Thyroid gland (tissue), 4 donors: ENCODE data around the gene KHDC4. TPM values are rescaled to one million over a fixed set of nuclear protein-coding genes. Genes with fewer than 3 reads are reported as not detected.
A peak's percentile ranks its signal among the peaks of the same experiment; 100 is the strongest.

ENCODE experiments used
- DNase-seq, 2 donors: peaks; one replicate each; pipeline ENCODE4 v3.0.0-alpha.2; 2019
- H3K27ac ChIP-seq, 3 donors: fragments of 200-600 bp; sonication (generic); 1 replicate in 2 of 3; 2 replicates in 1 of 3; pipeline ENCODE4 v1.5.1; 2016 to 2019; ENCODE audit warnings: mild to moderate bottlenecking in 1 of 3, moderate library complexity in 1 of 3
- H3K27me3 ChIP-seq: fragments of 200-600 bp; sonication (generic); one replicate; pipeline ENCODE4 v1.5.1; 2019
- H3K36me3 ChIP-seq, 2 donors: fragments of 200-600 bp; sonication (generic); one replicate each; pipeline ENCODE4 v1.5.1; 2016 to 2019
- H3K4me1 ChIP-seq, 2 donors: fragments of 200-600 bp; sonication (generic); one replicate each; pipeline ENCODE4 v1.5.1; 2017 to 2019
- H3K4me3 ChIP-seq, 3 donors: fragments of 200-600 bp; sonication (generic); replicated peaks in 1 of 3; 1 replicate in 2 of 3; 2 replicates in 1 of 3; pipeline ENCODE4 v1.5.1; 2016; ENCODE audit warnings: mild to moderate bottlenecking in 1 of 3
- H3K9me3 ChIP-seq: fragments of 200-600 bp; sonication (generic); one replicate; pipeline ENCODE4 v1.5.1; 2017
- POLR2A ChIP-seq, 2 donors: fragments of 450-650 bp; IDR thresholded peaks; one replicate each; pipeline ENCODE4 v1.6.1; 2017; ENCODE audit warnings: antibody characterized with exemption in 2 of 2, mild to moderate bottlenecking in 2 of 2, moderate library complexity in 1 of 2
- WGBS, 2 donors: methylation state at CpG; one replicate each; pipeline ENCODE4 v1.1.5; 2017; 5-methylcytosine and 5-hydroxymethylcytosine counted together
- intact Hi-C: fragments of 100-400 bp; cut with DNase I; formaldehyde crosslinking; loops from one replicate; pipeline ENCODE4 v1.15.1; 2023
- microRNA-seq: library from miRNA; unstranded; fragments of <30 nt; microRNA quantifications from one replicate; pipeline ENCODE4, GENCODE V29; 2016
- small RNA-seq: library from RNA; depleted of rRNA; stranded (forward); fragments of <200 nt; gene quantifications from one replicate; pipeline ENCODE3, GENCODE V24; 2016
- total RNA-seq, 4 donors: library from RNA; depleted of rRNA; stranded (reverse); fragments of >200 nt; gene quantifications; one replicate each; pipeline ENCODE4 v1.2.3, GENCODE V29; 2016
- TF ChIP-seq, protein P1 (sequence below), 6 experiments: fragments of 200-600 bp in 3 of 6; fragments of 450-650 bp in 3 of 6; sonication (generic) in 3 of 6; IDR thresholded peaks; one replicate each; pipeline ENCODE4 v1.5.1; 2016 to 2019; ENCODE audit warnings: antibody characterized with exemption in 6 of 6, mild to moderate bottlenecking in 2 of 6, inconsistent platforms in 1 of 6, moderate library complexity in 1 of 6

The KHDC4 gene
- total RNA-seq, 4 donors from 2014 or later = 58.5 to 114 (median 60.6) TPM

DNA sequence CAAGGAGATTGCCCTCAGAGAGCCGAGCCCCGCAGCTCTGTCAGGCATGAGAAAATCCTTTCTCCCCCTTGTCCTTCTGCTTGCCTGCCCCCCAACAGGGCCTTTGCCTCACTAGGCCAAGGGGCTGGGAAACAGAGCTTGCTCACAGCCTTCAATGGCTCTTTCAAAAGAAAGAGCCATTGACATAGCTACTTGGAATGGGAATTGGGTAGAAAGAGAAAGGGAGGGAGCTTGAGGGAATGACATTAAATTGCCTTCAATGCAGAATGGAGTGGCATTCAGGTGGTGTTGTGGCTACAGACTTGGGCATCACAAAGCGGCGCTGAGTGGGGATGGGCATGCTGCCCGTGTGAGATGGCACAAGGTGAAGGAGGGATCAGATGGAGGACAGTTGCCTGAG is 61.7 kb downstream of the KHDC4 start:
- H3K9me3 ChIP-seq = no peaks in the 10 kb centered on the region
- no peak overlapping the region for H3K27ac ChIP-seq
- intact Hi-C loops = no loop called here

DNA sequence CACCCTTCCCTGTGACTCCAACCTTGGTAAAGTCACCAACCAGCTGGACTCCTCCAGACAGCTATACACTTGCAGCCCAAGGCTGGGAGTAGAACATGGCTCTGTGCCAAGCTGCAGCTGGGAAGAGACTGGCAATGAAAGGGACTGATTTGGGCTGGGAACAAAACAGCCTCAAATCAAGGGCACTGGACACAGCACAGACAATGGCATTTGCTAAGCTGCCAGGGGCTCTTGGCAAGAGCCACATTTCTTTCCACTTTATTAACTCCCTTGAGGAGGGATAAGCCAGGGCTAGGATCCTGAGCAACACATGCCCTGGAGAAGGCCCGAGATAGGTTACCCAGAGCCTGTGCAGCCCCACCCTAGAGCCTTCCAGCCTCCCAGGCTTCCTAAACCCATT is 62.8 kb downstream of the KHDC4 start:
- Histone ChIP-seq H3K9me3 (no peaks in the 10 kb centered on the region), H3K27me3 (no peaks in the 10 kb centered on the region), H3K4me1 (peaks cover 0 to 9% of the 10 kb centered on the region in 2 donors), H3K36me3 (no peaks in the 10 kb centered on the region), H3K4me3 (no peak overlapping the region), H3K27ac (no peak overlapping the region)
- intact Hi-C loops = no loop called here
- peak; percentile 84 to 87 for DNase-seq
- WGBS, 2 donors = 20% methylated on average over 1 of the region's 1 CpG; no CpG with 5 or more reads in 1 of the 2 donors
- TF ChIP-seq, protein P1, sequence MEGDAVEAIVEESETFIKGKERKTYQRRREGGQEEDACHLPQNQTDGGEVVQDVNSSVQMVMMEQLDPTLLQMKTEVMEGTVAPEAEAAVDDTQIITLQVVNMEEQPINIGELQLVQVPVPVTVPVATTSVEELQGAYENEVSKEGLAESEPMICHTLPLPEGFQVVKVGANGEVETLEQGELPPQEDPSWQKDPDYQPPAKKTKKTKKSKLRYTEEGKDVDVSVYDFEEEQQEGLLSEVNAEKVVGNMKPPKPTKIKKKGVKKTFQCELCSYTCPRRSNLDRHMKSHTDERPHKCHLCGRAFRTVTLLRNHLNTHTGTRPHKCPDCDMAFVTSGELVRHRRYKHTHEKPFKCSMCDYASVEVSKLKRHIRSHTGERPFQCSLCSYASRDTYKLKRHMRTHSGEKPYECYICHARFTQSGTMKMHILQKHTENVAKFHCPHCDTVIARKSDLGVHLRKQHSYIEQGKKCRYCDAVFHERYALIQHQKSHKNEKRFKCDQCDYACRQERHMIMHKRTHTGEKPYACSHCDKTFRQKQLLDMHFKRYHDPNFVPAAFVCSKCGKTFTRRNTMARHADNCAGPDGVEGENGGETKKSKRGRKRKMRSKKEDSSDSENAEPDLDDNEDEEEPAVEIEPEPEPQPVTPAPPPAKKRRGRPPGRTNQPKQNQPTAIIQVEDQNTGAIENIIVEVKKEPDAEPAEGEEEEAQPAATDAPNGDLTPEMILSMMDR (IDR thresholded peaks at IDR 0.05) = no peak
- TF ChIP-seq POLR2A (IDR thresholded peaks at IDR 0.05) = no peak

More for the DNA sequence above, 61.7 kb downstream of the KHDC4 start:
- Histone ChIP-seq H3K4me1 (peaks cover 0 to 9% of the 10 kb centered on the region in 2 donors), H3K36me3 (no peaks in the 10 kb centered on the region), H3K27me3 (no peaks in the 10 kb centered on the region), H3K4me3 (no peak overlapping the region)
- TF ChIP-seq, protein P1 (IDR thresholded peaks at IDR 0.05) = no peak
- no peak for TF ChIP-seq POLR2A (IDR thresholded peaks at IDR 0.05)
- WGBS, 2 donors = 82 to 84% methylated on average over 5 of the region's 5 CpGs
- DNase-seq = no peak

DNA sequence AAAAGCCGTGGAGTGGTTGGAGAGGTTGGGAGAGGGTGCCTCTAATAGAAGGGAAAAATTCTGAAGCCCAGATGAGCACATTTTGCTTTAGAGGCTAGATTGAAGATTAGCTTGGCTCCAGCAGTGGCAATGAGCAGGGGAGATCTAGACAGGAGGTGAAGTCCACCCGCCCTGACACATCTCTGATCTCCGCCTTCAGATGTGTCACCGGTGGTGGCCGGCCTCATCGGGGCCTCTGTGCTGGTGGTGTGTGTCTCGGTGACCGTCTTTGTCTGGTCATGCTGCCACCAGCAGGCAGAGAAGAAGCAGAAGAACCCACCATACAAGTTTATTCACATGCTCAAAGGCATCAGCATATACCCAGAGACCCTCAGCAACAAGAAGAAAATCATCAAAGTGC is 66.4 kb downstream of the KHDC4 start:
- no peaks in the 10 kb centered on the region for H3K36me3 ChIP-seq
- intact Hi-C loops = no loop called here
- TF ChIP-seq POLR2A (IDR thresholded peaks at IDR 0.05) = no peak
- 83 to 86% methylated on average over 8 of the region's 8 CpGs for whole genome bisulfite sequencing, 2 donors
- H3K9me3 ChIP-seq = no peaks in the 10 kb centered on the region
- no peak overlapping the region for H3K4me3 ChIP-seq
- H3K4me1 ChIP-seq = peaks cover 0 to 9% of the 10 kb centered on the region in 2 donors
- H3K27ac ChIP-seq = no peak overlapping the region
- no peak for DNase-seq
- no peaks in the 10 kb centered on the region for H3K27me3 ChIP-seq

DNA sequence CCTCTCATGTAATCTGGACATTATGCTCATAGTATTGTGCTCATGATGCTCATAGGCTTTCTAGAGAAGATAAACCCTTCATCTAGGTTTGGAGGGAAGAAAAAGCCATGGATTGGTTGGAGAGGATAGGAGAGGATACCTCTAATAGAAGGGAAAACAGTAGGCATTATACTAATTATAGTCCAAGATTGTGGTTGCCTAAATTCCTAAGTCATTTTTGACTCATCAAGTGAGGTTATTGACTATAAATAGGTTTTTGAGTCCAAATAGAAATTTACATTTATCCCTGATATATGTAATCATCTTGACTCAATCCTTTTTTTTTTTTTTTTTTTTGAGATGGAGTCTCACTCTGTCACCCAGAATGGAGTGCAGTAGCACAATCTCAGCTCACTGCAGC is 69.8 kb downstream of the KHDC4 start:
- TF ChIP-seq, protein P1 (IDR thresholded peaks at IDR 0.05) = no peak
- no peak for TF ChIP-seq POLR2A (IDR thresholded peaks at IDR 0.05)
- no peak for DNase-seq
- Histone ChIP-seq H3K36me3 (no peaks in the 10 kb centered on the region), H3K4me3 (no peak overlapping the region), H3K4me1 (peaks cover 0 to 4% of the 10 kb centered on the region in 2 donors), H3K9me3 (no peaks in the 10 kb centered on the region), H3K27ac (no peak overlapping the region), H3K27me3 (no peaks in the 10 kb centered on the region)
- intact Hi-C loops = no loop called here

Small RNAs within 50 kb of the gene (microRNA-seq; reads per million reads assigned to microRNA genes)
- not detected for gene MIR6738

Small RNAs within 50 kb of the gene (small RNA-seq; reads per million reads assigned to genes)
- gene MIR6738 (not detected), gene RF00015 (not detected), gene SCARNA4 (not detected), gene SNORA80E (177 reads per million, percentile 97 among the genes with 10 or more reads in this experiment)

Other genes with a start within 250 kb of the KHDC4 start
- 100 to 1,000 TPM in 2 of 4 donors, 10 to 100 TPM in 2; 61.7 to 172 (median 94.6) TPM for gene YY1AP1, start 245.6 kb downstream of the KHDC4 start, total RNA-seq
- gene DAP3, start 245.3 kb downstream of the KHDC4 start, total RNA-seq = 100 to 1,000 TPM in 3 of 4 donors, 10 to 100 TPM in 1; 70.8 to 141 (median 106) TPM
- 10 to 100 TPM; 32.3 to 64.9 (median 43.6) TPM for gene GON4L, start 77.2 kb downstream of the KHDC4 start, total RNA-seq
- 1 to 10 TPM; 3.3 to 9.1 (median 3.6) TPM for gene SYT11, start 74.8 kb downstream of the KHDC4 start, total RNA-seq
- gene RIT1, start 23.1 kb downstream of the KHDC4 start, total RNA-seq = 10 to 100 TPM; 19.5 to 32.6 (median 27.4) TPM
- not detected for gene RXFP4, start 7.2 kb upstream of the KHDC4 start, total RNA-seq
- gene ARHGEF2, start 44.1 kb upstream of the KHDC4 start, total RNA-seq = 10 to 100 TPM; 47.4 to 80.1 (median 66.6) TPM
- 100 to 1,000 TPM in 3 of 4 donors, 10 to 100 TPM in 1; 78.6 to 193 (median 130) TPM for gene SSR2, start 86.5 kb upstream of the KHDC4 start, total RNA-seq
- gene UBQLN4, start 119.4 kb upstream of the KHDC4 start, total RNA-seq = 10 to 100 TPM; 10.8 to 18.8 (median 16.9) TPM
- 10 to 100 TPM; 14.7 to 76.8 (median 41.1) TPM for gene LAMTOR2, start 120.4 kb upstream of the KHDC4 start, total RNA-seq
- 10 to 100 TPM; 65.9 to 88.0 (median 74.1) TPM for gene RAB25, start 126.7 kb upstream of the KHDC4 start, total RNA-seq
- gene MEX3A, start 148.1 kb upstream of the KHDC4 start, total RNA-seq = 1 to 10 TPM in 1 of 4 donors, under 1 TPM in 3; 0.17 to 1.8 (median 0.33) TPM
- 100 to 1,000 TPM; 235 to 412 (median 327) TPM for gene LMNA, start 180.3 kb upstream of the KHDC4 start, total RNA-seq
- 10 to 100 TPM; 21.5 to 50.8 (median 37.5) TPM for gene SEMA4A, start 219.2 kb upstream of the KHDC4 start, total RNA-seq